CD14-positive monocyte (primary cell): Measurements from ENCODE around the gene CDC16. TPM values are rescaled to one million over a fixed set of nuclear protein-coding genes. Genes with fewer than 3 reads are reported as not detected.

ENCODE experiments used
- DNase-seq, 3 donors: peaks; one replicate each; pipeline ENCODE4 v3.0.0-alpha.2; 2011 to 2022
- H2AFZ ChIP-seq: 2 replicates; pipeline ENCODE4 v1.6.0; 2012; ENCODE audit warnings: mild to moderate bottlenecking, low read depth, low read length, inconsistent platforms; ENCODE audit not compliant: insufficient read depth, poor library complexity, severe bottlenecking
- H3K27ac ChIP-seq, 2 donors: 1 replicate in 1 of 2; 2 replicates in 1 of 2; pipeline ENCODE4 v1.5.1; 2012 to 2013; ENCODE audit warnings: low read length in 2 of 2, control low read depth in 1 of 2, inconsistent platforms in 1 of 2, low read depth in 1 of 2, mild to moderate bottlenecking in 1 of 2
- H3K27me3 ChIP-seq, 2 donors: one replicate each; pipeline versions ENCODE4 v1.6.0 to v1.6.1; 2011 to 2013; ENCODE audit warnings: low read length in 2 of 2; ENCODE audit not compliant: control insufficient read depth in 2 of 2, insufficient read depth in 2 of 2
- H3K36me3 ChIP-seq, 2 donors: replicated peaks in 1 of 2; 1 replicate in 1 of 2; 2 replicates in 1 of 2; pipeline versions ENCODE4 v1.5.1 to v1.6.1; 2012 to 2013; ENCODE audit warnings: low read length in 2 of 2, control low read depth in 1 of 2, inconsistent platforms in 1 of 2, mild to moderate bottlenecking in 1 of 2; ENCODE audit not compliant: insufficient read depth in 2 of 2, control insufficient read depth in 1 of 2
- H3K4me1 ChIP-seq, 2 donors: 1 replicate in 1 of 2; 2 replicates in 1 of 2; pipeline versions ENCODE4 v1.5.1 to v1.6.1; 2012 to 2013; ENCODE audit warnings: low read length in 2 of 2, control low read depth in 1 of 2, inconsistent platforms in 1 of 2, mild to moderate bottlenecking in 1 of 2, moderate library complexity in 1 of 2; ENCODE audit not compliant: insufficient read depth in 2 of 2, control insufficient read depth in 1 of 2
- H3K4me2 ChIP-seq: replicated peaks from 2 replicates; pipeline ENCODE3; 2012; ENCODE audit warnings: low read length, moderate library complexity, mild to moderate bottlenecking; ENCODE audit not compliant: poor library complexity, severe bottlenecking; ENCODE audit errors: extremely low read depth
- H3K4me3 ChIP-seq, 3 experiments: fragments of 200-600 bp in 1 of 3; sonication (generic) in 1 of 3; replicated peaks in 1 of 3; 1 replicate in 2 of 3; 2 replicates in 1 of 3; pipeline ENCODE4 v1.5.1; 2011 to 2013; ENCODE audit warnings: low read length in 3 of 3, mild to moderate bottlenecking in 3 of 3, control low read depth in 2 of 3, low read depth in 2 of 3, inconsistent platforms in 1 of 3, moderate library complexity in 1 of 3
- H3K79me2 ChIP-seq: 2 replicates; pipeline ENCODE4 v1.6.0; 2012; ENCODE audit warnings: mild to moderate bottlenecking, control low read depth, inconsistent platforms, low read length, moderate library complexity; ENCODE audit not compliant: insufficient read depth
- H3K9ac ChIP-seq: 2 replicates; pipeline ENCODE4 v1.6.0; 2017; ENCODE audit warnings: low read length, mild to moderate bottlenecking; ENCODE audit not compliant: insufficient read depth, poor library complexity, severe bottlenecking
- H3K9me3 ChIP-seq, 2 donors: replicated peaks in 1 of 2; 1 replicate in 1 of 2; 2 replicates in 1 of 2; pipeline versions ENCODE4 v1.5.1 to v1.6.1; 2012 to 2013; ENCODE audit warnings: low read length in 2 of 2, control low read depth in 1 of 2; ENCODE audit not compliant: control insufficient read depth in 1 of 2, insufficient read depth in 1 of 2
- H4K20me1 ChIP-seq: 2 replicates; pipeline ENCODE4 v1.6.0; 2012; ENCODE audit warnings: mild to moderate bottlenecking, low read length, control low read depth, moderate library complexity; ENCODE audit not compliant: insufficient read depth
- H3K27ac Mint-ChIP-seq, 7 donors: one replicate each; pipeline ENCODE4 v1.8.0; 2020; ENCODE audit warnings: mild to moderate bottlenecking in 7 of 7, mixed read lengths in 7 of 7, moderate library complexity in 6 of 7, inconsistent platforms in 2 of 7
- H3K27me3 Mint-ChIP-seq, 3 donors: one replicate each; pipeline ENCODE4 v1.8.0; 2021 to 2022; ENCODE audit warnings: low read depth in 3 of 3, mild to moderate bottlenecking in 3 of 3, mixed read lengths in 3 of 3, moderate library complexity in 3 of 3, inconsistent platforms in 1 of 3
- H3K36me3 Mint-ChIP-seq, 2 donors: one replicate each; pipeline ENCODE4 v1.8.0; 2020; ENCODE audit warnings: mixed read lengths in 2 of 2, inconsistent platforms in 1 of 2, mild to moderate bottlenecking in 1 of 2
- H3K4me1 Mint-ChIP-seq: one replicate; pipeline ENCODE4 v1.8.0; 2020; ENCODE audit warnings: mild to moderate bottlenecking, mixed read lengths
- H3K4me3 Mint-ChIP-seq, 2 donors: one replicate each; pipeline ENCODE4 v1.8.0; 2020; ENCODE audit warnings: mild to moderate bottlenecking in 2 of 2, mixed read lengths in 2 of 2, moderate library complexity in 1 of 2
- H3K9me3 Mint-ChIP-seq, 7 donors: one replicate each; pipeline ENCODE4 v1.8.0; 2020 to 2022; ENCODE audit warnings: mixed read lengths in 7 of 7, mild to moderate bottlenecking in 6 of 7, moderate library complexity in 6 of 7, inconsistent platforms in 2 of 7
- WGBS: methylation state at CpG from one replicate; pipeline ENCODE4 v1.1.5; 2013; ENCODE audit warnings: missing lambda C conversion rate; ENCODE audit not compliant: insufficient coverage; 5-methylcytosine and 5-hydroxymethylcytosine counted together
- intact Hi-C, 2 donors: fragments of 100-400 bp; cut with micrococcal nuclease; formaldehyde crosslinking; loops; one replicate each; pipeline versions ENCODE4 v1.15.0 to v1.15.1; 2023
- polyA plus RNA-seq, 3 donors: library from polyadenylated mRNA; depleted of rRNA in 1 of 3; unstranded in 2 of 3; stranded (reverse) in 1 of 3; fragments of 300-500 nt in 2 of 3; fragments of >200 nt in 1 of 3; fragmentation: Illumina TruSeq in 2 of 3; gene quantifications; 1 replicate in 2 of 3; 2 replicates in 1 of 3; pipeline ENCODE4 v1.2.3, GENCODE V29; 2012 to 2021
- TF ChIP-seq, protein P1 (sequence below): fragments of 200-600 bp; IDR thresholded peaks from one replicate; pipeline ENCODE4 v1.8.0; 2022; ENCODE audit warnings: antibody characterized with exemption, mild to moderate bottlenecking

Gene CDC16
- polyA plus RNA-seq, 3 donors: 15.6 to 72.1 (median 21.1) TPM

- no peaks in the 10 kb centered on the region for H4K20me1 ChIP-seq
- H2AFZ ChIP-seq: no peak overlapping the region
- Mint-ChIP-seq H3K27ac (no peak overlapping the region), H3K4me3 (no peak overlapping the region), H3K27me3 (peaks cover 2 to 25% (median 21%) of the 10 kb centered on the region in 3 donors), H3K4me1 (no peaks in the 10 kb centered on the region), H3K36me3 (no peaks in the 10 kb centered on the region), H3K9me3 (peaks cover 4 to 33% (median 20%) of the 10 kb centered on the region in 7 donors)
- no peak overlapping the region for H3K27ac ChIP-seq
- no peaks in the 10 kb centered on the region for H3K4me1 ChIP-seq
- no peak overlapping the region for H3K4me2 ChIP-seq
- H3K27me3 ChIP-seq: peaks cover 0 to 9% of the 10 kb centered on the region in 2 donors
- 100% methylated on average over 1 of the region's 4 CpGs for WGBS
- H3K9ac ChIP-seq: no peak overlapping the region
- H3K79me2 ChIP-seq: no peaks in the 10 kb centered on the region
- H3K9me3 ChIP-seq: peaks cover 12 to 22% of the 10 kb centered on the region in 2 donors
- TF ChIP-seq, protein P1, sequence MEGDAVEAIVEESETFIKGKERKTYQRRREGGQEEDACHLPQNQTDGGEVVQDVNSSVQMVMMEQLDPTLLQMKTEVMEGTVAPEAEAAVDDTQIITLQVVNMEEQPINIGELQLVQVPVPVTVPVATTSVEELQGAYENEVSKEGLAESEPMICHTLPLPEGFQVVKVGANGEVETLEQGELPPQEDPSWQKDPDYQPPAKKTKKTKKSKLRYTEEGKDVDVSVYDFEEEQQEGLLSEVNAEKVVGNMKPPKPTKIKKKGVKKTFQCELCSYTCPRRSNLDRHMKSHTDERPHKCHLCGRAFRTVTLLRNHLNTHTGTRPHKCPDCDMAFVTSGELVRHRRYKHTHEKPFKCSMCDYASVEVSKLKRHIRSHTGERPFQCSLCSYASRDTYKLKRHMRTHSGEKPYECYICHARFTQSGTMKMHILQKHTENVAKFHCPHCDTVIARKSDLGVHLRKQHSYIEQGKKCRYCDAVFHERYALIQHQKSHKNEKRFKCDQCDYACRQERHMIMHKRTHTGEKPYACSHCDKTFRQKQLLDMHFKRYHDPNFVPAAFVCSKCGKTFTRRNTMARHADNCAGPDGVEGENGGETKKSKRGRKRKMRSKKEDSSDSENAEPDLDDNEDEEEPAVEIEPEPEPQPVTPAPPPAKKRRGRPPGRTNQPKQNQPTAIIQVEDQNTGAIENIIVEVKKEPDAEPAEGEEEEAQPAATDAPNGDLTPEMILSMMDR: no peak
- no peak for DNase-seq
- intact Hi-C loops: no loop called here
- H3K4me3 ChIP-seq: no peak overlapping the region
- H3K36me3 ChIP-seq: no peaks in the 10 kb centered on the region
Observed at GRCh38 chr13:114204894-114205293, 29.8 kb upstream of the CDC16 start.

- no peak for DNase-seq
- WGBS: 70% methylated on average over 2 of the region's 6 CpGs
- H3K4me3 Mint-ChIP-seq: no peak overlapping the region
- no peaks in the 10 kb centered on the region for H3K79me2 ChIP-seq
- peaks cover 0 to 10% of the 10 kb centered on the region in 2 donors for H3K9me3 ChIP-seq
- no peak overlapping the region for H2AFZ ChIP-seq
- no peak overlapping the region for H3K27ac ChIP-seq
- no peaks in the 10 kb centered on the region for H4K20me1 ChIP-seq
- intact Hi-C loops: no loop called here
- TF ChIP-seq, protein P1: no peak
- H3K27ac Mint-ChIP-seq: no peak overlapping the region
- H3K36me3 ChIP-seq: no peaks in the 10 kb centered on the region
- H3K27me3 Mint-ChIP-seq: peaks cover 2 to 10% (median 9%) of the 10 kb centered on the region in 3 donors
- H3K27me3 ChIP-seq: no peaks in the 10 kb centered on the region
- H3K9ac ChIP-seq: no peak overlapping the region
- H3K4me1 ChIP-seq: no peaks in the 10 kb centered on the region
- H3K4me3 ChIP-seq: no peak overlapping the region
- H3K9me3 Mint-ChIP-seq: peaks cover 0 to 18% (median 11%) of the 10 kb centered on the region in 7 donors
- peaks cover 5% of the 10 kb centered on the region for H3K4me1 Mint-ChIP-seq
- H3K36me3 Mint-ChIP-seq: no peaks in the 10 kb centered on the region
- H3K4me2 ChIP-seq: no peak overlapping the region
Observed at GRCh38 chr13:114208134-114208533, 26.6 kb upstream of the CDC16 start.
